HL-60 (cell line): Measurements from ENCODE around the gene WDCP.
"Not testable (repeated sequence)": the region's sequence is repeated elsewhere in the genome, so short reads cannot be mapped to it uniquely, and the experiment has no call there.

ENCODE experiments used
- DNase-seq, 2 experiments: peaks; one replicate each; pipeline ENCODE4 v3.0.0-alpha.2; 2010 to 2020; ENCODE audit warnings: low read depth in 1 of 2, low spot score in 1 of 2
- H3K27ac ChIP-seq: fragments of 250-450 bp; sonication (Bioruptor Pico); replicated peaks from 2 replicates; pipeline ENCODE4 v1.5.1; 2020; ENCODE audit warnings: mild to moderate bottlenecking, moderate library complexity
- H3K27me3 ChIP-seq: fragments of 250-450 bp; sonication (Bioruptor Pico); 2 replicates; pipeline ENCODE4 v1.5.1; 2021; ENCODE audit warnings: mild to moderate bottlenecking, moderate library complexity; ENCODE audit not compliant: insufficient read depth, poor library complexity, severe bottlenecking
- H3K4me3 ChIP-seq: replicated peaks from 2 replicates; pipeline ENCODE4 v1.5.1; 2011; ENCODE audit warnings: mild to moderate bottlenecking, control low read depth, low read length; ENCODE audit not compliant: insufficient read depth
- GABPA ChIP-seq: IDR thresholded peaks from 2 replicates; pipeline ENCODE4 v1.6.1; 2012; ENCODE audit warnings: low read depth
- POLR2AphosphoS5 ChIP-seq: IDR thresholded peaks from 2 replicates; pipeline ENCODE4 v1.6.1; 2012; ENCODE audit warnings: low read depth
- SPI1 ChIP-seq: IDR thresholded peaks from 2 replicates; pipeline ENCODE4 v1.6.1; 2012; ENCODE audit warnings: low read depth, mild to moderate bottlenecking, borderline replicate concordance
- long read RNA-seq: library from polyadenylated mRNA; unstranded; transcript quantifications from one replicate; pipeline ENCODE4 v2.0.0, GENCODE V29; 2020
- TF ChIP-seq, protein P1 (sequence below): IDR thresholded peaks from 2 replicates; pipeline ENCODE4 v1.6.1; 2012; ENCODE audit warnings: low read depth; ENCODE audit not compliant: insufficient replicate concordance
- TF ChIP-seq, protein P2 (sequence below): IDR thresholded peaks from one replicate; pipeline ENCODE4 v1.5.1; 2011; ENCODE audit warnings: low read length, control low read depth, inconsistent platforms; ENCODE audit not compliant: insufficient read depth

WDCP gene, protein sequence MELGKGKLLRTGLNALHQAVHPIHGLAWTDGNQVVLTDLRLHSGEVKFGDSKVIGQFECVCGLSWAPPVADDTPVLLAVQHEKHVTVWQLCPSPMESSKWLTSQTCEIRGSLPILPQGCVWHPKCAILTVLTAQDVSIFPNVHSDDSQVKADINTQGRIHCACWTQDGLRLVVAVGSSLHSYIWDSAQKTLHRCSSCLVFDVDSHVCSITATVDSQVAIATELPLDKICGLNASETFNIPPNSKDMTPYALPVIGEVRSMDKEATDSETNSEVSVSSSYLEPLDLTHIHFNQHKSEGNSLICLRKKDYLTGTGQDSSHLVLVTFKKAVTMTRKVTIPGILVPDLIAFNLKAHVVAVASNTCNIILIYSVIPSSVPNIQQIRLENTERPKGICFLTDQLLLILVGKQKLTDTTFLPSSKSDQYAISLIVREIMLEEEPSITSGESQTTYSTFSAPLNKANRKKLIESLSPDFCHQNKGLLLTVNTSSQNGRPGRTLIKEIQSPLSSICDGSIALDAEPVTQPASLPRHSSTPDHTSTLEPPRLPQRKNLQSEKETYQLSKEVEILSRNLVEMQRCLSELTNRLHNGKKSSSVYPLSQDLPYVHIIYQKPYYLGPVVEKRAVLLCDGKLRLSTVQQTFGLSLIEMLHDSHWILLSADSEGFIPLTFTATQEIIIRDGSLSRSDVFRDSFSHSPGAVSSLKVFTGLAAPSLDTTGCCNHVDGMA
- long read RNA-seq, transcript WDCP-201 (4 exons, 3,817 nt): major isoform, 35 of 51 reads
- long read RNA-seq, partial matches to known transcripts: 15 of 51 reads
- long read RNA-seq, other reads (novel, unspliced or antisense): 0 of 51 reads

GRCh38 chr2:24046930-24047702 lies at the start of gene WDCP:
TSS of gene WDCP (minus strand) at chr2:24047391. CDS start at chr2:24039494, 7,897 bp downstream.
- TF ChIP-seq, protein P1, sequence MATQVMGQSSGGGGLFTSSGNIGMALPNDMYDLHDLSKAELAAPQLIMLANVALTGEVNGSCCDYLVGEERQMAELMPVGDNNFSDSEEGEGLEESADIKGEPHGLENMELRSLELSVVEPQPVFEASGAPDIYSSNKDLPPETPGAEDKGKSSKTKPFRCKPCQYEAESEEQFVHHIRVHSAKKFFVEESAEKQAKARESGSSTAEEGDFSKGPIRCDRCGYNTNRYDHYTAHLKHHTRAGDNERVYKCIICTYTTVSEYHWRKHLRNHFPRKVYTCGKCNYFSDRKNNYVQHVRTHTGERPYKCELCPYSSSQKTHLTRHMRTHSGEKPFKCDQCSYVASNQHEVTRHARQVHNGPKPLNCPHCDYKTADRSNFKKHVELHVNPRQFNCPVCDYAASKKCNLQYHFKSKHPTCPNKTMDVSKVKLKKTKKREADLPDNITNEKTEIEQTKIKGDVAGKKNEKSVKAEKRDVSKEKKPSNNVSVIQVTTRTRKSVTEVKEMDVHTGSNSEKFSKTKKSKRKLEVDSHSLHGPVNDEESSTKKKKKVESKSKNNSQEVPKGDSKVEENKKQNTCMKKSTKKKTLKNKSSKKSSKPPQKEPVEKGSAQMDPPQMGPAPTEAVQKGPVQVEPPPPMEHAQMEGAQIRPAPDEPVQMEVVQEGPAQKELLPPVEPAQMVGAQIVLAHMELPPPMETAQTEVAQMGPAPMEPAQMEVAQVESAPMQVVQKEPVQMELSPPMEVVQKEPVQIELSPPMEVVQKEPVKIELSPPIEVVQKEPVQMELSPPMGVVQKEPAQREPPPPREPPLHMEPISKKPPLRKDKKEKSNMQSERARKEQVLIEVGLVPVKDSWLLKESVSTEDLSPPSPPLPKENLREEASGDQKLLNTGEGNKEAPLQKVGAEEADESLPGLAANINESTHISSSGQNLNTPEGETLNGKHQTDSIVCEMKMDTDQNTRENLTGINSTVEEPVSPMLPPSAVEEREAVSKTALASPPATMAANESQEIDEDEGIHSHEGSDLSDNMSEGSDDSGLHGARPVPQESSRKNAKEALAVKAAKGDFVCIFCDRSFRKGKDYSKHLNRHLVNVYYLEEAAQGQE: peak; percentile 20
- TF ChIP-seq GABPA (peak; percentile 79), SPI1 (no peak), POLR2AphosphoS5 (peak; percentile 77)
- TF ChIP-seq, protein P2, sequence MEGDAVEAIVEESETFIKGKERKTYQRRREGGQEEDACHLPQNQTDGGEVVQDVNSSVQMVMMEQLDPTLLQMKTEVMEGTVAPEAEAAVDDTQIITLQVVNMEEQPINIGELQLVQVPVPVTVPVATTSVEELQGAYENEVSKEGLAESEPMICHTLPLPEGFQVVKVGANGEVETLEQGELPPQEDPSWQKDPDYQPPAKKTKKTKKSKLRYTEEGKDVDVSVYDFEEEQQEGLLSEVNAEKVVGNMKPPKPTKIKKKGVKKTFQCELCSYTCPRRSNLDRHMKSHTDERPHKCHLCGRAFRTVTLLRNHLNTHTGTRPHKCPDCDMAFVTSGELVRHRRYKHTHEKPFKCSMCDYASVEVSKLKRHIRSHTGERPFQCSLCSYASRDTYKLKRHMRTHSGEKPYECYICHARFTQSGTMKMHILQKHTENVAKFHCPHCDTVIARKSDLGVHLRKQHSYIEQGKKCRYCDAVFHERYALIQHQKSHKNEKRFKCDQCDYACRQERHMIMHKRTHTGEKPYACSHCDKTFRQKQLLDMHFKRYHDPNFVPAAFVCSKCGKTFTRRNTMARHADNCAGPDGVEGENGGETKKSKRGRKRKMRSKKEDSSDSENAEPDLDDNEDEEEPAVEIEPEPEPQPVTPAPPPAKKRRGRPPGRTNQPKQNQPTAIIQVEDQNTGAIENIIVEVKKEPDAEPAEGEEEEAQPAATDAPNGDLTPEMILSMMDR: no peak
- peak within 1 kb of the TSS; percentile 46 for H3K27ac ChIP-seq
- DNase-seq: peak; percentile 89 to 99
- peaks cover 29% of the 10 kb centered on the region for H3K27me3 ChIP-seq
- H3K4me3 ChIP-seq: peak within 1 kb of the TSS; percentile 89

- DNase-seq, H3K27ac ChIP-seq, H3K27me3 ChIP-seq, H3K4me3 ChIP-seq: not testable (repeated sequence)
These were observed 48.0 kb upstream of the WDCP start for GRCh38 chr2:24095171-24095677.

DNA sequence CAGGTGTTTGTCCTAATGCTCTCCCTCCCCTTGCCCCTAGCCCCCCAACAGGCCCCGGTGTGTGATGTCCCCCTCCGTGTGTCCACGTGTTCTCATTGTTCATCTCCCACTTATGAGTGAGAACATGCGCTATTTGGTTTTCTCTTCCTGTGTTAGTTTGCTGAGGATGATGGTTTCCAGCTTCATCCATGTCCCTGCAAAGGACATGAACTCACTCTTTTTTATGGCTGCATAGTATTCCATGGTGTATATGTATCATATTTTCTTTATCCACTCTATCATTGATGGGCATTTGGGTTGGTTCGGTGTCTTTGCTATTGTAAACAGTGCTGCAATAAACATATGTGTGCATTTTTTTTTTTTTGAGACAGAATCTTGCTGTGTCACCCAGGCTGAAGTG lies 46.1 kb upstream of the WDCP start:
- H3K27me3 ChIP-seq, H3K27ac ChIP-seq, H3K4me3 ChIP-seq, DNase-seq: not testable (repeated sequence)

DNA sequence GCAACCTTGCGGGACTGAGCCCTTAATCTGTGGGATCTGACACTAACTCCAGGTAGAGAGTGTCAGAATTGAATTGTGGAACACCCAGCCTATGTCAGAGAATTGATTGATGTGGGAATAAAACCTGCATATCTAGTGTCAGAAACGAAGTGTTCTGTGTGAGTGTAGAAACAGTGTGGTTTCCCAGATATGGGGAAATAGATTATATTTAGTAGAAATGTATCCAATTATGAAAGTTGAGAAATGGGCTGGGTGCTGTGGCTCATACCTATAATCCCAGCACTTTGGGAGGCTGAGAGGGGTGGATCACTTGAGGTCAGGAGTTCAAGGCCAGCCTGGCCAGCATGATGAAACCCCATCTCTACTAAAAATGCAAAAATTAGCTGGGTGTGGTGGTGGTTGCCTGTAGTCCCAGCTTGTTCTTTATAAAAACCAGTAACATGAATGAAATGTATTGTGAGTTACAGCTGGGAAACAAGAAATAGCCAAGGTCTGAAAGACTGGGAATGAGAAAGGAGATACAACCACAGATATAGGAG lies 41.7 kb upstream of the WDCP start:
- DNase-seq: peak in 1 of 2 experiments; percentile 23

More for the DNA sequence above, 41.7 kb upstream of the WDCP start:
- Histone ChIP-seq H3K4me3 (no peak overlapping the region), H3K27me3 (no peaks in the 10 kb centered on the region), H3K27ac (no peak overlapping the region)
- TF ChIP-seq, protein P1: no peak
- TF ChIP-seq, protein P2: no peak
- TF ChIP-seq POLR2AphosphoS5 (no peak), SPI1 (no peak), GABPA (no peak)
